ENCODE results near the gene SCTR. TPM values are rescaled to one million over a fixed set of nuclear protein-coding genes. Genes with fewer than 3 reads are reported as not detected.

SCTR gene
- total RNA-seq, 1 donor from 2014 or later: not detected

DNA sequence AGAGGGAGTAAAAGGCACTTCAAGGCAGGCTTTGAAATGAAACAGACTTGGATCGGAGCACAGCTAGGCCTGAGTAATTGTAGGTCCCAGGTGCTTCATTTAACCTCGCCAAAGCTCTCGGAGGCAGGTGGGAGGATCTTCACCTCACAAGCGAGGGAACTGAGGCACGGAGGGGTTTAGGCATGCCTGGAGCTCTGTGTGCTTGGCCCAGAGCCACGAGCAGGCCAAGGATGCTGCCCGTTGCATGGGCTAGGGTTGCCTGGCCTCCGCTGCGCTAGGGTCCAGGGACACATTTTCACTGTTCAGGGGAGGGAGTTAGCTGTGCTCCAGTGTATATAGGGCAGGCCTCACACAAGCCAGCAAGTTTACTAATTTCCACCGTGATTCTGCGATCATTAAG lies 81.4 kb downstream of the SCTR start:
- Histone ChIP-seq H3K27ac (no peak overlapping the region), H3K27me3 (no peaks in the 10 kb centered on the region), H3K4me3 (no peak overlapping the region), H3K9me3 (no peaks in the 10 kb centered on the region), H3K4me1 (no peaks in the 10 kb centered on the region), H3K36me3 (peaks cover 0 to 3% of the 10 kb centered on the region in 2 donors)
- peak in 1 of 2 donors; percentile 30 for DNase-seq (ENCODE audit: low spot score in 2 of 2)
- intact Hi-C loops (cut with DNase I): no loop called here
- TF ChIP-seq, protein P1, sequence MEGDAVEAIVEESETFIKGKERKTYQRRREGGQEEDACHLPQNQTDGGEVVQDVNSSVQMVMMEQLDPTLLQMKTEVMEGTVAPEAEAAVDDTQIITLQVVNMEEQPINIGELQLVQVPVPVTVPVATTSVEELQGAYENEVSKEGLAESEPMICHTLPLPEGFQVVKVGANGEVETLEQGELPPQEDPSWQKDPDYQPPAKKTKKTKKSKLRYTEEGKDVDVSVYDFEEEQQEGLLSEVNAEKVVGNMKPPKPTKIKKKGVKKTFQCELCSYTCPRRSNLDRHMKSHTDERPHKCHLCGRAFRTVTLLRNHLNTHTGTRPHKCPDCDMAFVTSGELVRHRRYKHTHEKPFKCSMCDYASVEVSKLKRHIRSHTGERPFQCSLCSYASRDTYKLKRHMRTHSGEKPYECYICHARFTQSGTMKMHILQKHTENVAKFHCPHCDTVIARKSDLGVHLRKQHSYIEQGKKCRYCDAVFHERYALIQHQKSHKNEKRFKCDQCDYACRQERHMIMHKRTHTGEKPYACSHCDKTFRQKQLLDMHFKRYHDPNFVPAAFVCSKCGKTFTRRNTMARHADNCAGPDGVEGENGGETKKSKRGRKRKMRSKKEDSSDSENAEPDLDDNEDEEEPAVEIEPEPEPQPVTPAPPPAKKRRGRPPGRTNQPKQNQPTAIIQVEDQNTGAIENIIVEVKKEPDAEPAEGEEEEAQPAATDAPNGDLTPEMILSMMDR (IDR thresholded peaks at IDR 0.05): no peak

DNA sequence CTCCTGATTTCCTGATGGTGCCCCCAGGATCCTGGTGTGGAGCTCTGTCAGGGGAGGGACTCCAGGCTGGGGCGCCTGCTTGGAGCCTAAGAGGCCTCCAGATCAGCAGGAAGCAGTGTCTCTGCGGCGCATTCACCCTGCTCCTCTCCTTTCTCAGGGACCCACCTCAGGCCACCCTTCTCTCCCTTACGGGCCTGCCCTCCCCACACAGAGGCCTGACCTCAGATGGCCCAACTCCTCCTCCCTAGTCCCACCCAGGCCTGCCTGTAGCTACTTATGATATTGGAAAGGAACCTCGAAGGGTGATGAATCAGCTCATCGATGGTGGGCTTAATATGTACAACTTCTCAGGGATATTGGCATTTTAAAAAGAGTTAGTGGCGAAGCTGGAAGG lies 82.1 kb downstream of the SCTR start:
- intact Hi-C loops (cut with DNase I): no loop called here
- no peaks in the 10 kb centered on the region for H3K27me3 ChIP-seq
- H3K9me3 ChIP-seq: no peaks in the 10 kb centered on the region
- peaks cover 0 to 3% of the 10 kb centered on the region in 2 donors for H3K36me3 ChIP-seq
- no peak overlapping the region for H3K27ac ChIP-seq
- H3K4me3 ChIP-seq: no peak overlapping the region
- no peak for DNase-seq (ENCODE audit: low spot score in 2 of 2)
- TF ChIP-seq, protein P1 (IDR thresholded peaks at IDR 0.05): no peak
- H3K4me1 ChIP-seq: no peaks in the 10 kb centered on the region

DNA sequence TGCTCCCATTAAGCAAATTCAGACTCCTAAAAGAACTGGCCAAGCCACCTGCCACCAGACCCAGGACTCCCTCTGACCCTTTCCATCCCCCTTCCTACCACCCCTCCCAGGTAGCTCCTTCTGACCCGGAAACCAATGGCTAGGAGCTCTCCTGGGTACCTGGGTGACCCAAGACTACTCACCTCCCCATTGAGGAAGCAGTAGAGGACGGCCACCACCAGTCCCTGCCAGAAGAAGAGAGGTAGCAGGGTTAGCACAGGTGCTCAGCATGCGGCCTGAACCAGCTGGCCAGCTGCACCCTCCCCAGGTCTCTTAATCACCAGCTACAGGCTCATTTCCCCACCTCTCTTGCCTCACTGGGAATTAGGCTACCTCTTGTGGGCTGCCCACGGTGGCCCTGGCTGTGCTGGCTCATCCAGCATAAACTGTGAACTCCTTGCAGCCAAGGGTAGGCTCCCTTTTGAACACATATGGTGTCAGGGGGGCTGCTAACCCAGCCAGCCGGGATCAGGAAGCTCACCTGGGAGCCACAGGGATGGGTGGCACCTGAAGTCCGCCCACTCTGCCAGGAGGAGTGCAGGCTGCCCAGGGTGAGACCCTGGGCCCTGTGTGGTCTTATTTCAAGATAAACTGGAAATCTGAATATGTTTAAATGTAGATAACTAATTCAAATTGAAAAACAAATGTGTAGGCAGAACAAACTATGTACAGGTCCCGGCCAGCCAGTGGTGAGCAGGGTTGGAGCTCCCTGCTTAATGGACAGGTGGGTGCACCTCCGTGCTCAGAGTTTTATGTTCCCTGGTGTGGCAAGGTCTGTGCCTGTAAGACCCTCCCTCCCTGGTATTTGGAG lies 82.7 kb downstream of the SCTR start:
- no peaks in the 10 kb centered on the region for H3K4me1 ChIP-seq
- TF ChIP-seq, protein P1 (IDR thresholded peaks at IDR 0.05): no peak
- no peak overlapping the region for H3K27ac ChIP-seq

DNA sequence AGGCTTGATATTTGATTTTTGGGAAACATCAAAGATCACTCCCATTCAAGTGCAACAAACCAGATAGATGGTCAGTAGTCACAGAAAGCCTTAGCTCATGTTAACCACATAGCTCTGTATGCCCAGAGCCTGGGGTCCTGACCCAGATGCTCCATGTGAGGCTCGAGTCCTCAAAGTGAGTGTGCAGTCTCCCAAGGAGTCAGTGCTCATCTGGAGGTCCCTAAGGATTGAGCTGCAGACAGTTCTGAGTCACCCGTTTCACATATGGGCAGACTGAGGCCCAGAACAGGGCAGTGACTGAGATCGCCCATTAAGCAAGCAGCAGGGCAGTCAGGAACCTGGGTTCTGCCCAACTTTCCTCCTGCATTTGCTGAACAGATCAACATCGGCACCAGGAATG lies 83.4 kb downstream of the SCTR start:
- H3K36me3 ChIP-seq: peaks cover 0 to 3% of the 10 kb centered on the region in 2 donors
- TF ChIP-seq, protein P1 (IDR thresholded peaks at IDR 0.05): no peak
- H3K27ac ChIP-seq: no peak overlapping the region
- intact Hi-C loops (cut with DNase I): no loop called here
- H3K4me1 ChIP-seq: no peaks in the 10 kb centered on the region
- DNase-seq (ENCODE audit: low spot score in 2 of 2): no peak
- H3K27me3 ChIP-seq: no peaks in the 10 kb centered on the region
- no peak overlapping the region for H3K4me3 ChIP-seq
- H3K9me3 ChIP-seq: no peaks in the 10 kb centered on the region

More for the DNA sequence above, 82.7 kb downstream of the SCTR start:
- H3K9me3 ChIP-seq: no peaks in the 10 kb centered on the region
- no peak overlapping the region for H3K4me3 ChIP-seq
- no peaks in the 10 kb centered on the region for H3K27me3 ChIP-seq
- no peak for DNase-seq (ENCODE audit: low spot score in 2 of 2)
- peaks cover 0 to 3% of the 10 kb centered on the region in 2 donors for H3K36me3 ChIP-seq
- intact Hi-C loops (cut with DNase I): no loop called here

DNA sequence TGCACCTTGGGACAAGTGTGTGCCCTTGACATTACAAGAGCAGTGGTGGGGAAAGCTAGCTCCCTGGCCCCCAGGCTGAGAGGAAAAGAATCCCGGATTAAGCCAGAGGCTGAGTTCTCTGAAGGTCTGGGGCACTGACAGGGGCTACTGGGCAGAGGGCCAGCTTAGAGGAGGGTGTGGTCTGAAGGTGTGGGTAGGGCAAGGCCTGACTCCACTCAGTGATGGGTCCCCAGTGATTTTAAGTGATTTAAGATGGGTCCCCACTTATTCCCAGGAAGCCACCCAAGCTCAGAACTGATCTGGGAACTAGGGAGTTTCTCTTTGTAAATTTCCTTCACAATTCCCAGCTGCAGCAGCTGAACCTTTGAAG lies 83.8 kb downstream of the SCTR start:
- DNase-seq (ENCODE audit: low spot score in 2 of 2): no peak
- Histone ChIP-seq H3K4me3 (no peak overlapping the region), H3K27me3 (no peaks in the 10 kb centered on the region), H3K4me1 (no peaks in the 10 kb centered on the region), H3K9me3 (no peaks in the 10 kb centered on the region), H3K36me3 (peaks cover 0 to 3% of the 10 kb centered on the region in 2 donors), H3K27ac (no peak overlapping the region)
- intact Hi-C loops (cut with DNase I): no loop called here
- TF ChIP-seq, protein P1 (IDR thresholded peaks at IDR 0.05): no peak

Measured in ascending aorta (tissue), 2 donors.